RWPE1 (cell line): ENCODE results near the gene DDIAS.
"Not testable (repeated sequence)": the region's sequence is repeated elsewhere in the genome, so short reads cannot be mapped to it uniquely, and the experiment has no call there.

Experiments
- CTCF ChIA-PET: fragments of 350-600 bp; sonication (Branson Sonifier 250); formaldehyde crosslinking; extraction: SDS; loops from one replicate; lab custom pipeline; 2021; lab: Yijun Ruan, JAX
- POLR2A ChIA-PET: fragments of 400-600 bp; formaldehyde crosslinking; extraction: SDS; loops from one replicate; lab custom pipeline; 2020; ENCODE audit warnings: antibody characterized with exemption; ENCODE audit not compliant: low non-redundant PET; lab: Yijun Ruan, JAX
- DNase-seq: peaks from one replicate; pipeline ENCODE4 v3.0.0; 2012; ENCODE audit warnings: low spot score
- H3K27ac ChIP-seq: fragments of 450-650 bp; 2 replicates; pipeline ENCODE4 v1.5.1; 2017
- CTCF ChIP-seq: fragments of 450-650 bp; conservative IDR thresholded peaks from 2 replicates; pipeline ENCODE4 v1.5.1; 2017; ENCODE audit warnings: low read depth, mild to moderate bottlenecking

The DDIAS gene

DNA sequence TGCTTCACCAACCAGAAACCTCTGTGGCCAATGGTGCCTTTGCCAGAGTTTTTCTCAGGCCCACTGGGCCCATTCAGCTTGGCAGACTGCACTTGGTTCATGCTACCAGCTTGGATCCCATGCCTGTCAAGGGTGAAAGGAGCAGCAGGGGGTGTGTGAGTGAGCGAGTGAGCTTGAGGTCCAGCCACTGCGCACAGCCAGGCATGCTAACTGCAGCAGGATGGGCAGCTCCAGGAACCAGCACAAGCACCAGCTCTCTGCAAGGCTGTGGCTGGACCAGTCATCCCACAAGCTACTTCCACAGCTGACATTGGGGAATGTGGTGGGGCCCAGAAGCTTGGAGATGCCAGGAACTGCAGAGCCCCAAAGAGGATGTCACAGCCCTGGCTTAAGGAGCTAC lies 40.8 kb downstream of the DDIAS start:
- TF ChIP-seq CTCF, result no peak
- DNase-seq, result no peak
- H3K27ac ChIP-seq, result no peak overlapping the region
- ChIA-PET CTCF (interaction anchor here (0.7 to 1.1 kb wide), 2 partner anchors 25 to 51 kb away, joined by 3 read pairs; no protein-coding TSS in a partner anchor), POLR2A (no interaction called here)

DNA sequence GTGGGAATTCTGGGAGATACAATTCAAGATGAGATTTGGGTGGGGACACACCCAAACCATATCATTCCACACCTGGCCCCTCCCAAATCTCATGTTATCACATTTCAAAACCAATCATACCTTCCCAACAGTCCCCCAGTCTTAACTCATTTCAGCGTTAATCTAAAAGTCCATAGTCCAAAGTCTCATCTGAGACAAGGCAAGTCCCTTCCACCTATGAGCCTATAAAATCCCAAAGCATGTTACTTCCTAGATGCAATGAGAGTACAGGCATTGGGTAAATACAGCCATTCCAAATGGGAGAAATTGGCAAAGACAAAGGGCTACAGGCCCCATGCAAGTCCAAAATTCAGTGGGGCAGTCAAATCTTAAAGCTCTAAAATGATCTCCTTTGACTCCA lies 41.9 kb downstream of the DDIAS start:
- CTCF ChIA-PET, POLR2A ChIA-PET, H3K27ac ChIP-seq, DNase-seq: not testable (repeated sequence)

DNA sequence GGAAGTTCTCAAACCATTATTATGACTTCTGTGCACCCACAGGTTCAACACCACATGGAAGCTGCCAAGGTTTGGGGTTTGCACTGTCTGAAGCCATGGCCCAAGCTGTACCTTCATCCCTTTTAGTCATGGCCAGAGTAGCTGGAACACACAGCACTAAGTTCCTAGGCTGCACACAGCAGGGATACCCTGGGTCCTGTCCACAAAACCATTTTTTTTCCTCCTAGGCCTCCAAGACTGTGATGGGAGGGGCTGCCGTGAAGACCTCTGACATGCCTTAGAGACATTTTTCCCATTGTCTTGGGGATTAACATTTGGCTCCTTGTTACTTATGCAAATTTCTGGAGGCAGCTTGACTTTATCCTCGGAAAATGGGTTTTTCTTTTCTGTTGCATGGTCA lies 42.7 kb downstream of the DDIAS start:
- CTCF ChIA-PET, result interaction anchor here (0.6 to 0.7 kb wide), 2 partner anchors 15 to 100 kb away, joined by 3 to 5 read pairs; no protein-coding TSS in a partner anchor

GRCh38 chr11:82945041-82945440 lies 43.5 kb downstream of the DDIAS start:
- DNase-seq, CTCF ChIA-PET, POLR2A ChIA-PET, H3K27ac ChIP-seq: not testable (repeated sequence)

More for the DNA sequence above, 42.7 kb downstream of the DDIAS start:
- POLR2A ChIA-PET, result no interaction called here
- H3K27ac ChIP-seq, result no peak overlapping the region
- no peak for DNase-seq
- TF ChIP-seq CTCF, result no peak

GRCh38 chr11:82945682-82946081 lies 44.1 kb downstream of the DDIAS start:
- no peak for TF ChIP-seq CTCF
- no peak for DNase-seq
- CTCF ChIA-PET, result no interaction called here
- POLR2A ChIA-PET, result no interaction called here
- no peak overlapping the region for H3K27ac ChIP-seq

DNA sequence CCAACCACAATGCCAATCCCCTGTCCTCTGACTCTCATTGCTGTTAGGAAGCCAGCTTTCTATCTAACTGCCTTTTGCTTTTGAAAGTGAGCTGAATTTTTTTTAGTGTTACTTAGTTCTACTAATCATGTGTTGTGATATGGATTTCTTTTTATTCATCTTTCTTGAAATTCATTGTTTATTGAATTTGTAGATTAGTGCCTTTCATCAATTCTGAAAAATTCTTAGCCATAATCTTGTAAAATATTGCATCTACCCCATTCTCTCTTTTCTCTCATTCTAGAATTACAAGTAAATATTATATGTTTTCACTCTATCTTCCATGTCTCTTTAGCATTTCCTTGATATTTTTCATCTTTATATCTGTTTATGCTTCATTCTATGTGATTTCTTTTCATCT lies 47.8 kb downstream of the DDIAS start:
- TF ChIP-seq CTCF, result no peak
- H3K27ac ChIP-seq, result no peak overlapping the region
- ChIA-PET CTCF (interaction anchor here (1.0 kb wide), 1 partner anchor 19 kb away, joined by 3 read pairs; no protein-coding TSS in a partner anchor), POLR2A (no interaction called here)
- no peak for DNase-seq

DNA sequence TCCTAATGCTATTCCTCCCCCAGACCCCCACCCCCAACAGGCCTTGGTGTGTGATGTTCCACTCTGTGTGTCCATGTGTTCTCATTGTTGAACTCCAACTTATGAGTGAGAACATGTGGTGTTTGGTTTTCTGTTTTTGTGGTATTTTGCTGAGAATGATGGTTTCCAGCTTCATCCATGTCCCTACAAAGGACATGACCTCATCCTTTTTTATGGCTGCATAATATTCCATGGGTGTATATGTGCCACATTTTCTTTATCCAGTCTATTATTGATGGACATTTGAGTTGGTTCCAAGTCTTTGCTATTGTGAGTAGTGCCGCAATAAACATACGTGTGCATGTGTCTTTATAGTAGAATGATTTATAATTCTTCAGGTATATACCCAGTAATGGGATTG lies 49.0 kb downstream of the DDIAS start:
- CTCF ChIA-PET, POLR2A ChIA-PET, DNase-seq: not testable (repeated sequence)

GRCh38 chr11:82955736-82956453 lies 54.4 kb downstream of the DDIAS start:
- CTCF ChIA-PET, result interaction anchor here (0.6 kb wide), 2 partner anchors 109 to 134 kb away, joined by 8 to 11 read pairs; no protein-coding TSS in a partner anchor
- DNase-seq, H3K27ac ChIP-seq, POLR2A ChIA-PET: not testable (repeated sequence)

More for the DNA sequence above, 49.0 kb downstream of the DDIAS start:
- H3K27ac ChIP-seq, result not testable (repeated sequence)
